ENCODE data around the gene TNFAIP8L3.

The TNFAIP8L3 gene

GRCh38 chr15:51089699-51090453 lies 4.8 kb downstream of the TNFAIP8L3 start:
- DNase-seq (ENCODE audit: low read depth, low spot score) = no peak

GRCh38 chr15:51089041-51089440 lies 5.7 kb downstream of the TNFAIP8L3 start:
- DNase-seq (ENCODE audit: low read depth, low spot score) = no peak

- DNase-seq (ENCODE audit: low read depth, low spot score) = no peak
These were observed 6.1 kb downstream of the TNFAIP8L3 start for GRCh38 chr15:51088585-51088984.

- no peak for DNase-seq (ENCODE audit: low read depth, low spot score)
These were observed 7.2 kb downstream of the TNFAIP8L3 start for GRCh38 chr15:51087513-51087912.

GRCh38 chr15:51086409-51086808 lies 8.3 kb downstream of the TNFAIP8L3 start:
- no peak for DNase-seq (ENCODE audit: low read depth, low spot score)

GRCh38 chr15:51085764-51086163 lies 8.9 kb downstream of the TNFAIP8L3 start:
- DNase-seq (ENCODE audit: low read depth, low spot score) = no peak

GRCh38 chr15:51083641-51084166 lies 11.0 kb downstream of the TNFAIP8L3 start:
- no peak for DNase-seq (ENCODE audit: low read depth, low spot score)

- no peak for DNase-seq (ENCODE audit: low read depth, low spot score)
These were observed 12.5 kb downstream of the TNFAIP8L3 start for GRCh38 chr15:51082246-51082645.

GRCh38 chr15:51080286-51080685 lies 14.4 kb downstream of the TNFAIP8L3 start:
- DNase-seq (ENCODE audit: low read depth, low spot score) = no peak

- DNase-seq (ENCODE audit: low read depth, low spot score) = no peak
These were observed 15.5 kb downstream of the TNFAIP8L3 start for GRCh38 chr15:51079226-51079625.

GRCh38 chr15:51077221-51078153 lies 17.2 kb downstream of the TNFAIP8L3 start:
- DNase-seq (ENCODE audit: low read depth, low spot score) = peak; percentile 14

- no peak for DNase-seq (ENCODE audit: low read depth, low spot score)
These were observed 18.0 kb downstream of the TNFAIP8L3 start for GRCh38 chr15:51076524-51077220.

- DNase-seq (ENCODE audit: low read depth, low spot score) = no peak
These were observed 18.7 kb downstream of the TNFAIP8L3 start for GRCh38 chr15:51075826-51076523.

- no peak for DNase-seq (ENCODE audit: low read depth, low spot score)
These were observed 19.3 kb downstream of the TNFAIP8L3 start for GRCh38 chr15:51075364-51075763.

- no peak for DNase-seq (ENCODE audit: low read depth, low spot score)
These were observed 19.8 kb downstream of the TNFAIP8L3 start for GRCh38 chr15:51074926-51075325.

- DNase-seq (ENCODE audit: low read depth, low spot score) = no peak
These were observed 23.1 kb downstream of the TNFAIP8L3 start for GRCh38 chr15:51071578-51071977.

- DNase-seq (ENCODE audit: low read depth, low spot score) = no peak
These were observed 24.7 kb downstream of the TNFAIP8L3 start for GRCh38 chr15:51069983-51070382.

- DNase-seq (ENCODE audit: low read depth, low spot score) = no peak
These were observed 27.2 kb downstream of the TNFAIP8L3 start for GRCh38 chr15:51067510-51067909.

- no peak for DNase-seq (ENCODE audit: low read depth, low spot score)
These were observed 28.9 kb downstream of the TNFAIP8L3 start for GRCh38 chr15:51065781-51066180.

- DNase-seq (ENCODE audit: low read depth, low spot score) = no peak
These were observed 29.4 kb downstream of the TNFAIP8L3 start for GRCh38 chr15:51065261-51065660.

GRCh38 chr15:51062736-51063135 lies 32.0 kb downstream of the TNFAIP8L3 start:
- no peak for DNase-seq (ENCODE audit: low read depth, low spot score)
